ENCODE measurements around the gene SEMA3C.

SEMA3C gene

GRCh38 chr7:80890426-80891258 lies 28.2 kb downstream of the SEMA3C start:
- no peak for DNase-seq (ENCODE audit: low read depth)
- H3K4me3 ChIP-seq (ENCODE audit: low read depth, low read length) = no peak overlapping the region
- TF ChIP-seq CTCF (conservative IDR thresholded peaks at IDR 0.05; ENCODE audit: low read depth, low read length) = no peak

DNA sequence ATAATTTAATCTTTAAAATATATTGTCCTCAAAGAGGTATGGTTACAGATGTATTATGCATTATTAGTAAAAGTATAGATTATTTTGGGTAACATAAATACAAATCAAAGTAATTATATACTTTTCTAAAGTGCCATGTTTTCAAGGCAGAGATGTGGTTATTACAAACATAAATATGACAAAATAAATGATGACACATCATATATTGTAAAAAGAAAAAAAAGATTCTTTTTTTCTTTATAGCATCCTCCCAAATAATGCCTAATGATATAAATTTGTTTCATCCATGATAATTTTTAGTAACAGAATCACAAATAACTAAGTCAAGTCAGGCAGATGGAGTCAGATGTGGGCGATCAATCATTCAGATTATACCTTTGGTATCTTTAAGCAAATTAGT lies 29.3 kb downstream of the SEMA3C start:
- no peak for DNase-seq (ENCODE audit: low read depth)
- no peak for TF ChIP-seq CTCF (conservative IDR thresholded peaks at IDR 0.05; ENCODE audit: low read depth, low read length)
- no peak overlapping the region for H3K4me3 ChIP-seq (ENCODE audit: low read depth, low read length)

- no peak overlapping the region for H3K4me3 ChIP-seq (ENCODE audit: low read depth, low read length)
- no peak for TF ChIP-seq CTCF (conservative IDR thresholded peaks at IDR 0.05; ENCODE audit: low read depth, low read length)
- DNase-seq (ENCODE audit: low read depth) = no peak
Measured at GRCh38 chr7:80885757-80886156, 33.1 kb downstream of the SEMA3C start.

DNA sequence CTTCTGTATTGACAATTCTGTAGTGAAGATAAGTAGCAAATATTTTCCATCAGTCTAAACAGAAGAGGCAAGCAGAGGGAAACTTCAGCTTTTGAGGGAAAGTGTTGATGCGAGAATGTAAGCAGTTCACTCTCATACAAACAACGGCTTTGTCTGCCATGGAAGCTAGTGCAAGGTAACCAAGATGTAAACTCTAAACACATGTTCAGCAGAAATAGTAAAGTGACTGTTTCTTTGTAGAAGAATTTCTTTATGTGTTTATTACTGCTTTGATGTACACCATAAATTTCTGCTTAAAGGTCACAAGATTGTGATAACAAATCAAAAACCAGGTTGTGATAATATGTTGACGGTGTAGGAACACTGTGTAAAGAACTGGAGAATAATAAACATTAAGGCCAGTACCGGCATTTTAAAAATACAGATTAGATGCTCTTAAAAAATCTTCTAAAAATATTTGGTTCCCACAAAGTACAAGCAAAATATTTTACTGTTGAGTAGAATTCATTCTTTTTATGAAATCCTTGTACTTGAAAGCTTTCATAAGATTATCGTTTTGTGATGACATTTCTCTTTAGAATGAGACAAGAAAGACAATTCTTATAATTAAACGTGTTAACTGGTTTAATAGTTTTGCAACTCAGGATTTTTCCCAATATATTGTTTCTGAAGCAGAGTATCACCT lies 34.2 kb downstream of the SEMA3C start:
- TF ChIP-seq CTCF (conservative IDR thresholded peaks at IDR 0.05; ENCODE audit: low read depth, low read length) = no peak
- DNase-seq (ENCODE audit: low read depth) = peak; percentile 60

GRCh38 chr7:80883154-80884025 lies 35.5 kb downstream of the SEMA3C start:
- TF ChIP-seq CTCF (conservative IDR thresholded peaks at IDR 0.05; ENCODE audit: low read depth, low read length) = no peak
- H3K4me3 ChIP-seq (ENCODE audit: low read depth, low read length) = no peak overlapping the region
- peak; percentile 99 for DNase-seq (ENCODE audit: low read depth)

More for the DNA sequence above, 34.2 kb downstream of the SEMA3C start:
- H3K4me3 ChIP-seq (ENCODE audit: low read depth, low read length) = no peak overlapping the region

- DNase-seq (ENCODE audit: low read depth) = peak; percentile 54
- H3K4me3 ChIP-seq (ENCODE audit: low read depth, low read length) = no peak overlapping the region
- no peak for TF ChIP-seq CTCF (conservative IDR thresholded peaks at IDR 0.05; ENCODE audit: low read depth, low read length)
Measured at GRCh38 chr7:80882213-80882801, 36.5 kb downstream of the SEMA3C start.

Data from choroid plexus epithelial cell (primary cell).